Subcutaneous abdominal adipose tissue (tissue), 5 donors: Measurements from ENCODE around the gene PLCL2.

Source experiments
- H3K27ac ChIP-seq: one replicate; pipeline ENCODE4 v1.7.0; 2013; ENCODE audit warnings: low read depth, mild to moderate bottlenecking, inconsistent platforms, low read length, moderate library complexity
- H3K27me3 ChIP-seq, 5 donors: one replicate each; pipeline ENCODE4 v1.7.0; 2013; ENCODE audit warnings: low read length in 5 of 5, inconsistent platforms in 1 of 5; ENCODE audit not compliant: control insufficient read depth in 5 of 5, insufficient read depth in 4 of 5
- H3K36me3 ChIP-seq, 5 donors: one replicate each; pipeline ENCODE4 v1.7.0; 2013; ENCODE audit warnings: low read length in 5 of 5; ENCODE audit not compliant: control insufficient read depth in 5 of 5, insufficient read depth in 5 of 5
- H3K4me1 ChIP-seq, 5 donors: one replicate each; pipeline ENCODE4 v1.7.0; 2013; ENCODE audit warnings: low read length in 5 of 5, mild to moderate bottlenecking in 3 of 5, moderate library complexity in 1 of 5; ENCODE audit not compliant: control insufficient read depth in 5 of 5, insufficient read depth in 5 of 5
- H3K4me3 ChIP-seq, 5 donors: one replicate each; pipeline ENCODE4 v1.7.0; 2013; ENCODE audit warnings: low read length in 5 of 5, low read depth in 1 of 5
- H3K9ac ChIP-seq, 5 donors: one replicate each; pipeline ENCODE4 v1.7.0; 2013; ENCODE audit warnings: low read length in 5 of 5, mild to moderate bottlenecking in 4 of 5, moderate library complexity in 3 of 5
- H3K9me3 ChIP-seq, 5 donors: one replicate each; pipeline ENCODE4 v1.7.0; 2013; ENCODE audit warnings: low read length in 5 of 5; ENCODE audit not compliant: control insufficient read depth in 5 of 5
- donor health status: healthy.
- donor health status: healthy.
- donor health status: healthy.
- donor health status: healthy.
- donor health status: healthy.

Gene PLCL2

DNA sequence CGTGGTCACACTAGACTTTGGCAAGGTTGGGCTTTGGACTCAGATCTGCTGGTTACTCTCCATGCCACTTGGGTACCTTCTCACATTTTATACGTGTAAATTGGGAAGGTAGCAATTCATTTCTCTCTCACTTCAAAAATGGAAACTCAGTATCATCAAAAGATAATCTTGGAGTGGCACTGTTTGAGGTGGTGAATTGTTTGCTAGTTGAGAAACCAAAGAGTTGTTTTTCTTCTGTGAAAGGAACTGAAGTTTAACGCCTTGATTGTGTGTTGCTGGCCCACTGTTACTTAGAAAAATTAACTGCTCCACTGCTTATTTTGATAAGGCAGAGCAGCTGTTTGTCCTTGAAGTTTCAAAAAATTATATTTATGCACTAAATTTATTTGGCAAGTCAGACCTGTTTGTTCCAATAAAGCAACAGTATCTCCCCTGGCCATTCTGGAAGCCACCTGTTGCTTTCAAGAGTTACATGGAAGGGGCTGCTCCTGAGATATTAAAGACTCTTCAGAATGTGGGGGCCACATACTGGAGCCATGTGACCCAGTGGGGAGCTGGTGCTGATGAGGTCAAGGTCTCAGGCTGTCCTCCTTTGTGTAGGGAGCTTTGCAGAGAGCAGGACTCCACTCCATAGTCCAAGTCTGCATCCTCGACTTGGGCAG is 16.2 kb downstream of the PLCL2 start:
- Histone ChIP-seq H3K36me3 (no peaks in the 10 kb centered on the region), H3K4me3 (no peak overlapping the region), H3K9me3 (no peaks in the 10 kb centered on the region), H3K4me1 (peaks cover 0 to 24% (median 20%) of the 10 kb centered on the region in 5 donors), H3K27ac (no peak overlapping the region), H3K9ac (no peak overlapping the region), H3K27me3 (no peaks in the 10 kb centered on the region)

DNA sequence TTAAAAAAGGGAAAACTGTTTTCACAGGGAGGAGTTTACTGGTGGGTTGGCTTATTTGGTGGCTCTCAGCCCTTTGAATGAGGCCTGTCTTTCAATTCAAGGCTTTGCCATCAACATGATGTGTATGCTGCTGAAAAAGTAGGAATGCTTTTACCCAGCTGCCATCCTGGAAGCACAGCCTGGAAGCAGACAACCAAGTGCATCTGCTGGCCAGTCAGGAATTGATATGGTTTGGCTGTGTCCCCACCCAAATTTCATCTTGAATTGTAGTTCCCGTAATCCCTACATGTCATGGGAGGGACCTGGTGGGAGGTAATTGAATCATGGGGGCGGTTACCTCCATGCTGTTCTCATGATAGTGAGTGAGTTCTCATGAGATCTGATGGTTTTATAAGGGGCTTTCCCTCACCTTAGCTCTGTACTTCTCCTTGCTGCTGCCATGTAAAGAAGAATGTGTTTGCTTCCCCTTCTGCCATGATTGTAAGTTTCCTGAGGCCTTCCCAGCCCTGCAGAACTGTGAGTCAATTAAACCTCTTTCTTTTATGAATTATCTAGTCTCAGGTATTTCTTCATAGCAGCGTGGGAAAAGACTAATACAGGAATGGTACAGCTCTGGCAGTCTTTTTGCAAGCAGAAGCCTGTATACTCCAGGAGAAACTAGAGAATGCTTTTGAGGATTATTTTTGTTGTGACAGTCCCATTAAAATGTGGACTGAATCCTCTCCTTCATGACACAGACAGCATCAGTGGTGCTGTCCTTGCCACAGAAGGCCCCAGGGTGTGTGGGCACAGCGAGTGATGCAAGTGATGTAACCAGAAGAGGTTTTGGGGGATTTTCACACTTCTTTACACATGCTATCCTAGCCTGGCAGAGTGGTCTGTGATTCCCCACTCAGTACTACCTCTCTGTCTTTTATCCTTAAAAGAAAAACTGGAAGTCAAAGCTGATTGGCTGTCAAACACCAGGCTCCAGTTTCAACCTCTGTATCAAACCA is 20.0 kb downstream of the PLCL2 start:
- no peaks in the 10 kb centered on the region for H3K36me3 ChIP-seq
- H3K4me1 ChIP-seq = peaks cover 0 to 28% (median 14%) of the 10 kb centered on the region in 5 donors
- H3K27me3 ChIP-seq = no peaks in the 10 kb centered on the region
- no peak overlapping the region for H3K4me3 ChIP-seq
- H3K9ac ChIP-seq = no peak overlapping the region
- H3K27ac ChIP-seq = no peak overlapping the region
- no peaks in the 10 kb centered on the region for H3K9me3 ChIP-seq

DNA sequence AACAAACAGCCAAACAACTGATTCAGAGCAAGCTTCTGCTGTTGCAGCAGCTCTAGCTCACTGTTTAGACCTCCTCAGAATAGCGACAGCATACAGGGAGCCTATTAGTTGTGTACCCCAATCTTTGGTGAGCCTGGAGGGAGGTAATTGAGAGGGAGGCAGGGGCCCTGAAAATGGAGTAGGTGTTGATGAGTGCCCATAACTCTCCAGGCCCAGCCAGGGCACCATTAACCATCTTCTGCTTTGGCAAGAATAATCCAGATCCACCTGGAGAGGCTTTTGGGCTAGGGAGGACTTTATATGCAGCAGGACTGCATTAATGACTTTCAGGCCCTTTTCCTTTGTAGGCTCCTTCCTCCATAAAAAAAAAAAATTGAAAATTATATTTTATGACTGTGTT is 20.9 kb downstream of the PLCL2 start:
- Histone ChIP-seq H3K27me3 (no peaks in the 10 kb centered on the region), H3K9me3 (no peaks in the 10 kb centered on the region), H3K36me3 (no peaks in the 10 kb centered on the region), H3K27ac (no peak overlapping the region), H3K4me1 (peaks cover 2 to 28% (median 17%) of the 10 kb centered on the region in 5 donors), H3K4me3 (no peak overlapping the region), H3K9ac (no peak overlapping the region)

DNA sequence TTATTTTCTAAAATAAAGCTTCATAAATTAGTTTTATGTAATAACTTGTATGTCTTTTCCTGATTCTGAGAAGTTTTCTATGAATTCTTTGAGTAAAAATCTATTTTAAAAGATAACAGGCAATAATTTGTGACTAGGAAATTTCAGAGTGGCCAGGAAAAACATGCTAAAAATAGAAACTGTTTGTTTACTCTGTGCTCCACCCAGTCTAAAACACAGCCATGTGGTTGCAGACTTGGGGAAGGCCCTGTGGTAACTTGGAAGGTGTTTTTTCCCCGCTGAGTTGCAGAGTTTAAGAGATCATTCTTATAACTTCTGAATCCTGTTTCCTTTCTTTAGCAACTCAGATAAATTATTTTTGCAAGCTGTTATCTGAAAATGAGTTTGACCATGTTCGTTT is 21.9 kb downstream of the PLCL2 start:
- peaks cover 2 to 28% (median 17%) of the 10 kb centered on the region in 5 donors for H3K4me1 ChIP-seq
- H3K27ac ChIP-seq = peak overlapping the region; percentile 60

DNA sequence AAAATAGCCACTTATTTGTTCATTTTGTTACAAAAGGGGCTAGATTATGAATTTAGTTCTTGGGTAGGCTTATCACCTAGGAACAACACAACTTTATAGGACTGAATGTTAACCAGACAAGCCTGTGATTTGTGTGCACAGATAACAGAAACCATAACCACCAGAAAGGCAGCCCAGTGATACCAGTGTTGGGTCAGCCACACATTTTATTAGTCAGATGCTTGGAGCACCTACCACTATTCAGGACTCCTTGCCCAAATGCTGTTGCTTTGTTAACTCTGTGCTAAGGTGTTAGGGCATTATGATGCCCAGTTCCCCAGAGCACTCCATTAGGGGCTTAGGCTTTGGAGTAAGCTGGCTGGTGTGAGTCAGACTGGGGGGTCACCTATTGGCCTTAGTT is 22.5 kb downstream of the PLCL2 start:
- H3K27ac ChIP-seq = peak overlapping the region; percentile 60
- no peak overlapping the region for H3K4me3 ChIP-seq
- no peaks in the 10 kb centered on the region for H3K9me3 ChIP-seq

More for the DNA sequence above, 21.9 kb downstream of the PLCL2 start:
- Histone ChIP-seq H3K36me3 (no peaks in the 10 kb centered on the region), H3K27me3 (no peaks in the 10 kb centered on the region), H3K9ac (no peak overlapping the region), H3K4me3 (no peak overlapping the region), H3K9me3 (no peaks in the 10 kb centered on the region)

DNA sequence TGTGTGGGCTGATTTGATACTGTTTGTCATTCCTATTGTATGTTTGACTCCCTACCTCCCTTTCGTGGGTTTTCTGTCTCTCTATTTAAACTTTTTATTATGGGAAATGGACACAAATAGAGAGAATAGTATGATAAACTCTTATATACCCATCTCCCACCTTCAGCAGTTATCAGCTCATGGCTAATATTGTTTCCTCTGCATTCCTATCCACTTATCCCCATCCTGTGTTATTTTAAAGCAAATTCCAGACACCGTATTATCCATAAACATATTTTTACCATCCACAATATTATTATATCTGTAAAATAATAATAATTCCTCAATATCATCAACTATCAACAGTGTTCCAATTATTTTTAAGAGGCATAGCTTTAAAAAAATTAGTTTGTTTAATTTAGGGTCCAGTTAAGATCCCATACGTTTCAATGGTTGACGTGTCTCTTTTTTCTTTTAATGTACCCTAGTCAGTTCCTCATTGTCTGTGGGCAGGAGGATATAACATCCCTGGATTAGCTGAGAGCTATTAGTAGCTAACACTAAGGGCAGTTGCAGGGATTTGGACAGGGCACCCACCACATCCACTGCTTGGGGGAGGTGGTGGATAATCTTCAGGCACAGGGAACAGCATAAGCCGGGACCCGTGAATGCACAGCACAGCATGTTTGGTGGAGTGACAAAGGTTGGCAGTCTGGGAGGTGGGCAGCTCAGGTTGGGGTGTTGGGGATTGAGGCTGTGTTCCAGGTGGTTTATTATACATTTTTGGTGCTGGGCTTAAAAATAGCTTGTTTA is 23.5 kb downstream of the PLCL2 start:
- Histone ChIP-seq H3K4me1 (peaks cover 2 to 28% (median 17%) of the 10 kb centered on the region in 5 donors), H3K27me3 (no peaks in the 10 kb centered on the region), H3K36me3 (no peaks in the 10 kb centered on the region), H3K4me3 (no peak overlapping the region), H3K9me3 (no peaks in the 10 kb centered on the region), H3K9ac (no peak overlapping the region), H3K27ac (no peak overlapping the region)

More for the DNA sequence above, 22.5 kb downstream of the PLCL2 start:
- Histone ChIP-seq H3K4me1 (peaks cover 2 to 28% (median 17%) of the 10 kb centered on the region in 5 donors), H3K36me3 (no peaks in the 10 kb centered on the region), H3K27me3 (no peaks in the 10 kb centered on the region), H3K9ac (peak overlapping the region in 1 of 5 donors; percentile 35)

DNA sequence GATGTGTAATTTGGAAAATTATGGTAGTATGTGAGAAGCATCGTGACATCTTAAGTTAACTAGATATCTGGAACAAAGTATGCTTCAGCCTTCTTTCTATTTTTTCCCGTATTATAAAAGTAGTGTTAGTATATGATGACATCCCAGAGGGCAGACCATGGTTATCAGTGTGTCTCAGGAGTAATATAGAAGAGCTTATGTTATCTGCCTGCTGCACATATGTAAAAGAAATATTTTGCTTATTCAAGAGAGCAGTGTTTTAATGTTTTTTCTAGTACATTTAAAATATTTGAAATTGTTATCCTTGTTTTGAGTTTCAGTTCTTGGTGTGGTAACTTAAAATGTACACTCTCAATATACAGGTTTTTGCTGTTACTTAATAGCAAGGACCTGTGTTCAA is 24.1 kb downstream of the PLCL2 start:
- Histone ChIP-seq H3K9ac (no peak overlapping the region), H3K4me3 (no peak overlapping the region), H3K27me3 (no peaks in the 10 kb centered on the region), H3K4me1 (peaks cover 2 to 28% (median 17%) of the 10 kb centered on the region in 5 donors), H3K36me3 (no peaks in the 10 kb centered on the region), H3K9me3 (no peaks in the 10 kb centered on the region), H3K27ac (no peak overlapping the region)

DNA sequence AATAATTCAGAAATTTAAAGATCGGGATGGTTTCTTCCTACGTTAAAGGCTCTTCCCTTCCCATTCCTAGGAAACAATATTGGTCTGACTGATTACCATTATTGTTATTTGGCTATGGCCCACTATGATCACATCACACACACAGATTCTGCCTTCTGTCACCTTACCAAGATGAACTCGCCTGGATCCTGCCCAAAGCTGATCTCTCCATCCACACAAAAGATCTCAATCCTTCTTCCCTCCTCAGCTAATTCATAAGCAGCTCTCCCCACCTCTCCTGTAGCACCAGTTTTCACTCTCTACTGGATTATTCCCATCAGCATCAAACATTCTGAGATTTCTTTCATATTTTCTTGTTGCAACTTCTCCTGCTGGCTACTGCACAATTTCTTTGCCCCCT is 25.0 kb downstream of the PLCL2 start:
- Histone ChIP-seq H3K4me3 (no peak overlapping the region), H3K27ac (no peak overlapping the region), H3K9me3 (no peaks in the 10 kb centered on the region), H3K36me3 (no peaks in the 10 kb centered on the region), H3K4me1 (peaks cover 2 to 28% (median 17%) of the 10 kb centered on the region in 5 donors), H3K9ac (no peak overlapping the region), H3K27me3 (no peaks in the 10 kb centered on the region)

DNA sequence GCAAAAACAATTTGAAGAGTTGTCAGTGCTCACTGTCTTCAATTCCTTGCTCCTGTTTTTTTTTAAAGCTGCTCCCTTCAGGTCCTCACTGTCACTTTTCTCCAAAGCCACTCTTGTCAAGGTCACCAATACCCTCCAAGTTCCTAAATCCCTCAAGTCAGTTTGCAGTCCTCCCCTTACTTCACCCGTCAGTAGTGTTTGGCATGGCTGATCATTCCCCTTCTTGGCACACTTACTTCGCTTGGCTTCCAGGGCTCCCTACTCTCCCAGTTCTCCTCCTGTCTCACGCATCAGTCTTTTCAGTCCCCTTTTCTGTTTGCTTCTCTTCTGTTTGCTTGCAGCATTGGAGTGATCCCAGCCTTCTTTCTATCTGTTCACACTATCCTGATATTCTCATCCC is 25.5 kb downstream of the PLCL2 start:
- no peaks in the 10 kb centered on the region for H3K36me3 ChIP-seq
- H3K27ac ChIP-seq = no peak overlapping the region
- H3K9ac ChIP-seq = no peak overlapping the region
- peaks cover 2 to 28% (median 17%) of the 10 kb centered on the region in 5 donors for H3K4me1 ChIP-seq
- no peaks in the 10 kb centered on the region for H3K27me3 ChIP-seq
- no peak overlapping the region for H3K4me3 ChIP-seq
- no peaks in the 10 kb centered on the region for H3K9me3 ChIP-seq
